KG1 (cell line): ENCODE measurements around the gene MNX1.

Experiments used
- DNase-seq: peaks from one replicate; lab custom pipeline; 2025; lab: John Stamatoyannopoulos, UW

The MNX1 gene

DNA sequence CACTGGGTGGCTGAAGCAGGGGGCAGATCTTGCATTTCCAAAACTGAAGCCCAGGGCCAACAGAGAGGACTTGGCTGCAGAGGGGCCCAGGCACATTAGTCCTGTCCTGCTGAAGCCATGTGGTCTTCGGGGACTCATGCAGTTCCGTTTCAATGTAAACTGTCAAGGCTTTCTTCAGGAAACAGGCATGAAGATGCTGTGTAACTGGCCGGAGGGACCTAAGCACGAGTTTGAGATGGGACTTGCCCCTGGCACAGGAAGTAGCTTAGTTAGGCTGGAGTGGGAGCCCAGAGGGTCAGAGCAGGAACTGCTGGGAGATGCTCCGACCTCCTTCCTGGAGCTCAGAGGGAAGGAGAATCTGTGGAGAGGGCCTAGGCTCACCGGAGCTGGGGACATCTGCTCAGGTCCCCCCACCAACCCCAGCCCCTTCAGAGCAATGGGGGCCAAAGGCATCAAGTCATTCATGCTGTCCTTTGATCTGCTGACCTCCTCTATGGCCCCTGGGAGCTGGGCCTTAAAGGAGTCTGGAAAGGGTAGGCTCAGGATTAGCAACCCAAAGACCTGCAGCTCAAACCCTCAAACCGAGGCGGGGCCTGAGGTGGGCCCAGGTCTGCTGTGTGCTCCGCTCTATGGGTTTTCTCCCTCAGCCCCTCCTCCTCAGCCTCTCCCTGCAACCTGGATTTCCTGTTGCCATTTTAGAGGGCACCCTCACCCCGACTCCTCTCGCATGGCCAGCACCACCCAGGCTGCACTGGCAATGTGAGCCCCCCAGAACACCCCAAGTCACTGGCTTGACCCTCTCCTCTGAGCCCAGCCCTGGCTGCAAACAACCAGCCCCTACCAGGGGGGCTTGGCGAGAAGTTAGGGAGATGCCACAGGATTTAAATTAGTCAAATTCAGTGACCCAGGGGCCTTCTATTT is 4.4 kb upstream of the MNX1 start:
- no peak for DNase-seq

DNA sequence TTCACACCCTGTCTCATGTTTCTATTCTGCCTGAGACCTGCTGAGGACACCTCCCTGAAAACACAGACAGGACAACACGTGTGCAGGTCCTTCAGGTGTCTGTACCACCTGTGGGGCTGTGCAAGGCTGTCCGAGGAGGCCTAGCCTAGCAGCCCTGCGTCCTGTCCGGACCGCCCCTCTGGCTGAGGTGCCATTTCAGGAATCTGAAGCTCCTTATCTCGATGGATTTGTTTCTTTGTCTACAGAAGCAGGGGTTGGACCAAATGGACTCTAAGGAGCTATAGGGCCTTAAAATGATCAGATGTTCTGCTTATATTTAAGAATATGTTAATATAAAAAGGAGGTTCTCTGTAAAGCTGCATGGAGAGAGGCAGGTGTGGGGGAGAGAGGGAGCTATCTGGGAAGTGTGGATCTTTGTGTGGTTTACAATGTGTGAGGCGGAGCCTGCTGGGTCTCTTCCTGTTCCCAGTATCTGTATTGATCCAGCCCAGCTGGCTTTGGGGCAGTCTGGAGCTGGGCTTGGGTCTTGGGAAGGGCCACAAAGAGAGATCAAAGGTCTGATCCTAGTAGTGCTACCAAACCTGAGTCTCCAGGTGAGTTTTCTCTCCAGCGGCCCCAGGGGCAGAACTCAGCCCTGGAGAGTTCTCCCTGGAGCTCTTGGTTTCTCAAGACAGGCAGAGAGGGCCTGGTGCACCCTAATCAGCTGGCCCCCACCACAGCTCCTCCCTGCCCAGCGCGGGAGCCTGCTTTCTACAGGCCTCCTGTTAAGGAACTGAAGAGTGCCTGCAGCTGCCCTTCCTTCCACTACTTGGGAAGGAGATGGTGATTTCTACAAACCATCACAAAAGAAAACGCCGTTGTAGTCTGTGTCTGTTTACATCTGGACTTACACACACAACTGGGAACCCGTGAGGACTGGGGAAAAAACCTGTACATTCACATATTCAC is 3.4 kb upstream of the MNX1 start:
- DNase-seq: no peak

DNA sequence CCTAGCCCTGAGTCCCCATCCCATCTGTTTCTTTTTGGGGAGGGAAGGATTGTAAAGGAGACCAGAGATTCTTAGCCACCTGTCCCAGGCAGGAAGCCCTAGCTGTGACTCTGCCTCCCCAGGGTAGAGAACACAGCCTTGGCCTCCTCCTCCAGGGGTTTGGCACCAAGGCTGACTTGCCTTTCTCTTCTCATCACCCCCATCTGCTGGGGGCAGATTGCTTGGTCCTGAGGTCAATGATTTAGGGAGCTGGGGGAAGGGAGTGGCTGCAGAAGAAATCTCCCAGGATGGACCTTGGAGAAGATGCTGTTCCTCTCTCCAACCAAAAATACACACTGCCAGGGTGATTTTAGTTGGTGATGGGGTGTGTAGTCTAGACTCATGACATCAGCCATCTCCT is 2.6 kb upstream of the MNX1 start:
- DNase-seq: no peak

DNA sequence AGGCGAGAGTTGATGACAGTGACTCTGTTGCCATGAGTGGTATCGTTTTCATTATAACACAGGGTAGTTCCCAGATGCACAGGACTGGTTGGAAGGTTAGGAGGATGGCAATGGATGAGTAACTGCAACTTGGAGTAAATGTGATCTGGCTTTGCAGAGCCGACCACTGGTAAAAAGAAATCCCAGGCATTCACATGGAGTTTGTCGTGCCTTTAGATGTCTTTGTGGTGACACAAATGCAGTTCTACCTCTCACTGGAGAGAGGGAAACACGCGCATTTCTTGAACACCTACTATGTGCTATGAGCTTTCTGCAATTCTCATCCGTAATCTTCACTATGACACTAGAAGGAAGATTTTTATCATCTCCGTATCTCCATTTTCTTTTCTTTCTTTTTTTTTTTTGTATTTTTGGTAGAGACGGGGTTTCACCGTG is 1.7 kb upstream of the MNX1 start:
- no peak for DNase-seq

DNA sequence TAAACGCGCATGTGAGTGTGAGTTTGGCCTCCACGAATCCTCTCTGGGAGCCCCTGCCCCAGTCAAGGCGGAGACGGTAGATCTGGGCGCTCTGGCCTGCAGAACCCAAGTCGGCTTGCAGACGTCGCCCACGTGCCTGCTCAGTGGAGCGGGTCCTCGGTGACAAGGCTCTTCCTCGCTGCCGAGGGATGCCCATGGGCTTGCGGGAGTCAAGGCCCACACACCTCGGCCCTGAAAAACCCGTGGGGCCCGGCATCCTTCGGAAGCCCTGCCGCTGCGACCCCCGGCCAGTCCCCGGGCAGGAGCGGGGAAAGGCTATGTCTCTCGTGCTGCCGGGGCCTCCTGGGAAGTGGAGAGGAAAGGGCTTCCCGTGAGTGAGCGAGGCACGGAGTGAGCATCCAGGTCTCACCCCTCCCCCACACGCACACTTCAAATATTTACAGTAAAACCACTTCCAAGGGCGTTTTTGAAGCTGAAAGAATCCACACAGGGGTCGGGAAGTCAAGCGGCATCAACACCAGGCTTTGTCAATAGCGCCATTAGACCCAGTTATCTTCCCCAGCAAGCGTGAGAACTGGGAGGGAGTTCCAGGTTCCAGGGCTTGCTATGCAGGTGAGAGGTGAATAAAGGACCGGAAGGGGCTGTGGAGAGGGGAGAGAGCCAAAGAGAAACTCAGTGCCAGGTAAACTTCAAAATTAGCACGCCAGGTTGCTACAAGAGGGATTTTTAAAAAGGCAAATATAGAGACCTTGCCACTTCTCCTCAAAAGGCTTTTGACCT is 1.1 kb upstream of the MNX1 start:
- no peak for DNase-seq

DNA sequence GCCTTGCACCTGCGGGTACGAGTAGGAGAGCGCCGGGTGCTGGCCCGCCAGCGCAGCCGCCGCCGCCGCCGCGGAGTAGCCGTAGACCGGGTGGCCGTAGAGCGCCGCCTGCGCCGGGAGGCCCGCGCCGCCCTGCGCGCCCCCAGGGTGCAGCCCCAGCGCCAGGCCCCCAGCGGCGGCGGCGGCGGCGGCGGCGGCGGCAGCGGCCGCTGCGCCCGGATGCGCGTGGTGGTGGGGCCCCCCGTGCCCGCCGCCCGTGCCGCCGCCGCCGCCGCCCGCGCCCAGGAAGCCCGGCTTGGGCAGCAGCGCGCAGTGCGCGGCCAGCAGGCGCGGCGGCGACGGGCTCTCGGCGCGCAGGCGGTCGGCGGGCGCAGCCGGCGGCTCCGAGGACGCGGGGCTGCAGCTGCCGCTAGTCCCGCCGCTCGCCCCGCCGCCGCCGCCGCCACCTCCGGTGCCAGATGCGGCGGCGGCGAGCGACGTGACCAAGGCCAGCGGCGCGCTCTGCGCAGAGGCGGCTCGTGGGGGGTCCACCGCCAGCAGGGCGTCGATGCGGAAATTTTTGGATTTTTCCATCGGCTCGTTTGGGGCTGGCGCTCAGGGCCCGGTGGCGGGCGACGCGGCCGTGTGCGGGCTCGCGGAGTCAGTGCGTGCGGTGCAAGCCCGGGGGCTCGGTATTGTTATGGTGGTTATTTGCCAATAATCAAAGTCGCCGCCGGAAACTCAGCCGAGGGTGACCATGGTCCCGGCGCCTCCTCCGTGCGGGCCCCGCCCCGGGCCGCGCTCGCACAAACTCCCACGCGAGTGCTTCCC is 480 bp downstream of the MNX1 start:
- DNase-seq: no peak

DNA sequence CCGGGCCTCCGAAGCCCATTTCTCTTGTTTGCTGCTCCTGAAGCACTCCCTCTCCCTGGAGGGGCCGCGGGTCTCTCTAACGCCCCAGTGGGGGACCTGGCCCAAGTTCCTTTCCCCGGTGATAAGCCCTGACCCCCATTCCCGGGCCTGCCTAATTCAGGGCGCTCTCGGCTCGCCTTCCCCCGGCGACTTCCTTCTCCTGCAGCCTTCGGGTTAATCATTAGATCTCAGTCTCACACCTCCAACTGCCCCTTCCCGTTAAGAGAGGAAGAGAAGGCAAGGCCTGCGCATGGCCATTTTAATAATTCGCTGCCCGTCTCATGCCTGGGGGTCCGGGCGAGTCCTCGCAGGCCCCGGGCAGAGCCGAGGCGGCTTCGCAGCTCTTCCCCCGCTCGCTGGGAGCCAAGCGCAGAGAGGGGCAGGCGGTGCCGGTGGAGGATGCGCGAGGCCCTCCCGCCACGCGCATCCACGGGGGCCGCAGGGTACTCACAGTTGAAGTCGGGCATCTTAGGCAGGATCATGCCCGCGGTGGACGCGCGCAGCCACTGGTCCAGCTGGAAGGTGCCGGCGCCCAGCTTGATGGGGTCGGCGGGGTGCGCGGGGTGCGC is 1.2 kb downstream of the MNX1 start:
- no peak for DNase-seq

DNA sequence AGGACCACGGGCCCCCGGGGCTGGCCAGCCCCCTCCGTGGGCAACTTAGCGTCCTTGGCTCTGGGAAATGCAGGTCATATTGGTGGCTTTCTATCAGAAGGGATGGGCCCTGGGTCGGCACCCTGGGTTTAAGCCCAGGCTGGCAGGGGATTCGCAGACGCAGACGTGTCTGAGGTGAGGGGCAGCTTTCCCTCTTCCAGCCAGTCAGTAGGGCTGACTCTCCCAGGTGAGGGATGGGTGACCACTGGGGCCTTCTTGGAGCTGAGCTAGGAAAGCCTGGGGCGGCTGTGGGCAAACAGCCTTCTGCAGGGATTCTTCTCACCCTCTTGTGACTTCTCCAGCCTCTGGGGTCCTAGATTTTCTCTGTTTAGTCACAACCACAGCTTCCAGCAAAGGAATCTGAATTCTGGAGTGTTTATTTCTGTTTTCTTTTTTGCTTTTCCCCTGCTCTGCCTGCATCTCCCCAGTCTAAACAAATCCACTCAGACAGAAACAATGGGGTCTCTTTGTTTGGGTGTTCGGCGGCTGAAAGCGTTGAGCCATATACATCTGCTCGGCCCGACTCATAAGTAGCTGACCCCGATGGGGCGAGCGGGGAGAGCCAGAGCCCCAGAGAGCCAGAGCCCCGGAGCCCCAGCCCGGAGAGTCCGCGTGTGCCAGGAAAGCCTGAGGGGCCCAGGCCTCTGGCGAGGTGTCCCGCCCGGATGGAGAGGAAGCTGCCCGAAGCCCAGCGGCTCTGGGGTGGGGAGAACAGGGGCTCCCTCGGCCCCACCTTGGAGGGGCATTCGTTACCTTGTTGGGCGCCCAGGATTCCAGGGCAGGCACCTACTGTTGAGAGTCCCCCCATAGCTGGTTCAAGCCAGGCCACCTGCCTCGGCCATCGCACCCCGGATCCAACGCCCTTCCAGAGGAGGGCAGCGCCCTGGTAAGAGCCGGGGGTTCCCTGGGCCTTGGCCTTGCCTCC is 2.0 kb downstream of the MNX1 start:
- no peak for DNase-seq

DNA sequence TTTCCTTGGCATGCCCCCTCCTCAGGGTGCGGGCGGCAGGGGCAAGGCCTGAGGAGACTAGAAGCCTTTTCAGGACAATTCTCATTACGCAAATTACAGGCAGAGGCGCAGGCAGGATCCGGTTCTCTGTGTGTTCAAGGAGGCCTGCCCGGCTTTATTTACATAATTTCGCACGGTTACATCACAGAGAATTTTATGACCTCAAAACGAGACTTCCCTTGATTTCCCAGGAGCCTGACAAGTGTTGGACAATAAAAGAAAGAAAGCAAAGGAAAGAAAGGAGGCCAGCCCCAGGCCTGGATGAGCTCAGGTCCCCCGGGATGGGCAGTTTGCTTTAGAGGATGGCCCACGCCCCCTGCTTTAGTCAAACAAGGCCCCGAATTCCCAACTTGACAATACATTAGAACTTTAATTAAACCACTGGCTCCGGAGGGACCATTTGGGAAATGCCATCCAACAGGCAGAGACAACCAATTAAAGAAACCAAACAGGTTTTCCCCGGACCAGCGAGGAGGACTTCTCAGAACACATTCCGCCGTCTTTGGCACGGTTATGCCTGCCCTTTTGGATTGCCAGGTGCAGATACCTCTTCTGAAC is 2.9 kb downstream of the MNX1 start:
- DNase-seq: no peak

DNA sequence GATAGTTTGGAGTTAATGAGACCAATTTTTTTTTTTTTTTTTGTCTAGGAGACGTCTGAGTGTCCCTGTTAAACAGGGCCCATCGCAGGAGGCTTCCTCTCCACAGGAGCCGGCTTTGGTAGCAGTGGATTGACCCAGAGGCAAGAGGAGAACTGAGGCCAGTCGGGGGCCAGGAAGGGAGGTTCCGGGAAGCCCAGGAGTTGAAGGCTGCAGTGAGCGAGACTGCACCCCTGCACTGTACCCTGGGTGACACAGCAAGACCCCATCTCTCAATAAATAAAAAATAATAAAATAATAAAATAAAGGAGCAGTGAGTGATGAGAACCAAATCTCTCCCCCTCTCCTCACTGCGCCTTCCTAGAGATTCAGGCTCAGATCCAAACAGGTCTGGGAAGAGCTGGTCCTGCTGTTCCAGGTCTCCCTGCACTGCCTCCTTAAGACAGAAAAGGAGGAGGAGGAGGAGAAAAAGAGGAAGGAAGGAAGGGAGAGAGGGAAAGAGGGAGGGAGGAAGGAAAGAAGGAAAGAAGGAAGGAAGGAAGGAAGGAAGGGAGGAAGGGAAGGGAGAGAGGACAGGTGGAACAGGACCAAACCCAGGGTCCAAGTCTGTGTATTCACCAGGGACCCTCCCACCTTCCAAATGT is 3.5 kb downstream of the MNX1 start:
- DNase-seq: no peak

DNA sequence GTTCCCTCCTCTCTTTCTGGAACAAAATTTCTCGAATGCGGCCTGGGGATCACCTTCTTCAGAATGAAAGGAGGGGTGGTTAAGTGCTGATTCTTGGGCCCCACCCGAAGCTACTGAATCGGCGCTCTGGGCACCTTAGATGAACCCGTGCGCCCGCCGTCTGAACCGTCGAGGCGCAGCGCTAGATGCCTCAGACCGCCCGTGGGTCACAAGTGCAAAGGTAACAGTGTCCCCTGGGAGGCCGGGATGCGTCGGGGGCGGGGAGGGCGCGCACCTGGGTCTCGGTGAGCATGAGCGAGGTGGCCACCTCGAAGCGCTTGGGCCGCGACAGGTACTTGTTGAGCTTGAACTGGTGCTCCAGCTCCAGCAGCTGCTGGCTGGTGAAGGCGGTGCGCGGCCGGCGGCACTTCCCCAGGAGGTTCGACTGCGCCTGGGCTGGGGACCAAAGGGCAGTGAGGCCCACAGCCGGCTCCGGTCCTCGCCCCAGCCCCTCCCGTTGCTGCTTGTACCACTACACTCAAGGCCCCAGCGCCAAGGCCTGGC is 4.2 kb downstream of the MNX1 start:
- DNase-seq: no peak

DNA sequence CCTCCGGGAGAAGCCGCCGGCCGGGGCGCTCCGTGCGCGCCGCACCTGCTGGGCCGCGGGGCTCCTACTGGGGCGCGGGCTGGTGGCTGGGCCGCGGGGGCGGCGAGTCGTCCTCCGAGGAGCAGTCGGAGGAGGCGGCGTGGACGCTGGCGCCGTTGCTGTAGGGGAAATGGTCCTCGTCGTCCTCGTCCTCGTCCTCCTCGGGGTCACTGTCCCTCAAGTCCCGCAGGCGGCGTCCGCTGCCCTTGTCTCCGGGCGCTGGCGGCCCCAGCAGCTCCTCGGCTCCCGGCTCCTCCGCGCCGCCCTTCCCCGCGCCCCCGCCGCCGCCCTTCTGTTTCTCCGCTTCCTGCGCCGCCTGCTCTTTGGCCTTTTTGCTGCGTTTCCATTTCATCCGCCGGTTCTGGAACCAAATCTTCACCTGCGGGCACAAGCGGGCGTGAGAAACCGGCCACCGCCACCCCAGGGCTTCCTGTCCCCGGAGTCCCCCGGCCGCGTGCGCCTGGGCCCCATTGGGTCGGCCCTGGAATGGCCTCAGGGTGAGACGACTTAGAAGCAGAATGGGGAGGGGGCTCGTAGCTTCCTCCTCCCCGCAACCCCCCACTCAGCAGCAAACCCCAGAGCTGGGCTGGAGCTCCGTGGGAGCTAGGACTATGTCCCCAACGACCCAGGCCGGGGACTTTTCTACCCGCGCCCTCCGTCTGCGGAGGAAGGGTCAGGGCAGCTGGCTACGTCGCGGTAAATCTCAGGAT is 4.8 kb downstream of the MNX1 start:
- DNase-seq: no peak

DNA sequence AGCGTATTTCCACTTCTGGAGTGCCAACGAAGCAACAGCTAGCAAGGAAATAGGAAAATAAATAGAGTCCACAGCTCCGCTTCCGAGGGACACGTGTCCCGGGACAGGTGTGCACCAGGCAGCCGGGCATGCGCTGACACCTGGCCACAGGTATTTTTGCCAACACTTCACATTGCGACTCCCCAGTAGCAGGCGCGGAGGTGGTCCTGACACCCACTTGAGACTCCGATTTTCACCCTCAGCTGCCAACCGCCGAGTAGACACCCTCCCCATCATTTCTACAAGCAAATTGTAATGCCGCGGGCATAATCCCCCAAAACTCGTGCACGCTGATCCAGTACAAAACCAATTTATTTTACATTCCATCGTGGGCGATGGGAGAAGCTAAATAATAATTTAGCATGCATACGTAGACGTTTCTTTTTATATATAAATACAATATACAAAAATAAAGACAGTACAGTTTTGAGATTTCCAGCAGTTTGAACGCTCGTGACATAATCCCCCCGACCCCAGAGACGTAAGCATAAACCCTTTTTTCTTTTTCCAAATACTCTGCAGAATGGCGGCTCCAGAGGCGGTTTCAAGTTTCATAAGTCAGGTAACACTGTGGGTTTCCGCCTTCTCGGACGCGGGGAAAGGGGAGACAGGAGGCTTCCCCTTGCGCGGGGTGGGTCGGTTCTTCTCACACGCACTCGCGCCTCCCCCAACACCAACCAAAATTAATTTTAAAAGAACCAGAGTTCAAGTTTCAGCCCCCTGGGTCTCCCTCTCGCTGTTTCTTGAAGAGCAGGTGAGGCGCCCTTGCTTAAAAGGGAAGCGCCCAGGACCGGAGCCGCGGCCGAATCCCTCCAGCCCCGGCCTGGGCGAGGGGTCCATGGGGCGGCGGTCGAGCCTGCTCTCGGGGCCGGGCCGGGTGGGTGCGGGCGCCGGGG is 5.7 kb downstream of the MNX1 start:
- no peak for DNase-seq

DNA sequence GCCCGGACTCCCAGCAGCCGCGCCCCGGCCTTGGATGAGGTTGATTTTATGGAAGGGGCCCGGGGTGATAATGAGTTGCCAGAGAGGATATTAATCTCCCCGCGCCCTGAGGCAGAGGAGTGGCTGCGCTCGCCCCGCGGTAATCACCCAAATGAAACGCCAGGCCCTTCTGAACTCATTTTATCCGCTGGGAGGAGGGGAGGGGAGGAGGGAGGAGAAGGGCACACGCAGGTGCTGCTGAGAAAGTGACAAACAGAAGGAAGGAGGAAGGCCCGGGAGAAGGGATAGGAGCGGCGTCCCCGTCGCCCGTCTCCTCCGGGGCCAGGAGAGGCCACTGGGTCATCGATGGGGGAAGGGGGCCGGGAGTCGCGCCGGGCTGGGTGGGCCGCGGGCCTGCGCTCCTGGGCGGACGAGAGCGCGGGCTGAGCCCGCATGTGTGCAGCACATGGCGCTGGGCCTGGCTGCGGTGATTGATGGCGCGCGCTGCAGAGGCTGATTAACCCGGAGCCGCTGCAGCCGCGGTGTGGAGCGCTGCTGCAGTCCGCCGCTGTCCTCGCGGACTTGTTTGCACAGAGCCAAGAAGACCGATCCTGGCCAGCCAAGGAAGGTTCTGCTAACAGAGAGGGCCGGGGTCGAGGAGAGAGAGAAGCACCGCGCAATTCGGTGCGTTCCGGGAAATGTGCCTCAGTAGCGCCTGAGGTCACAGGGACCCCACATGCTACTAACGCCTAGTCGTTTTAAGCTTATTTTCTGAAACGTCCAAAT is 6.5 kb downstream of the MNX1 start:
- DNase-seq: no peak

DNA sequence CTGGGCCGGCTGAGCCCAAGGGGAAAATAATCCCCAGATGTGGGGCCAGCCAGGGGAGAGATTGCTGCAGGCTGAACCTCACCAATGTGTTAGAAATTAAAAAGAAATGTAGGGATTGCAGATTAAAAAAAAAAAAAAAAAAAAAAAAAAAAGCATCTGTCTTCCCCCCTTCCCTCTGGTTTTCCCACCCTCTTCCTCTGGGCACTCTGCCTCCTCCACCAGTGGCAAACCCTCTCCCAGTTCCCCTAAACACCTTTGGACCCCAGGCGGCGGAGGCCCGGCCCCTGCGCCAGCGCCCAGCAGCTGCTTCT is 7.1 kb downstream of the MNX1 start:
- no peak for DNase-seq

DNA sequence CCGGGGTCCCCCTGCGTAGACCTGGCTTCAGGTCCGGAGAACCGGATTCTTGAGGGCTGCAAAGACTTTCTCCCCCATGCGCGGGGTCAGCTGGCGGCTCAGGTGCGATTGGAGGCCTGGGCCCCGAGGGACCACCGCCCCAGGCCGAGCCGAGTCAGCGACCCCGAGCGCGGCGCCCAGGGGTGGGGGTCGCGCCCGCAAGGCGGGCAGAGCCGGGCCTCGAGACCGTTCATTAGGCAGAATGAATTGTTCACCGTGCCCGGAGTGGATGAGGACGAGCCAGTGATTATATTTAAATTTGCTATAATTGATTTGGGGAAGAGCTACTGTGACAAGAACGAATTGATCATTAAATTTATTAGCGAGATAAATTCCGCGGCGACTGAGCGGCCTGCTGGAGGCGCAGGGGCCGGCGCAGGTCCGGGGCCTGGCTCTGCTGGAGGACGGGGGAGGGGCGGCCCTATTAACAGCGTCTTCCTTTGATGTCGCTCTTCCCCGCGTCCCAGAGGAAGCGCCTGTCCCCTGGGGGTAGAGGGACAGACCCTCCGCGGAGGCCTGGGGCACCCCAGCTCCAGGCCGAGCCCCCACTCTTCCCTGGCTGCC is 7.5 kb downstream of the MNX1 start:
- no peak for DNase-seq
